RWPE2 (cell line): ENCODE results near the gene DRGX.

ENCODE experiments used
- ATAC-seq: fragments of 200-7000 bp; cut with Tn5 transposase; 3 replicates; pipeline ENCODE4 v1.9.1; 2021; ENCODE audit warnings: low read depth
- DNase-seq: peaks from one replicate; pipeline ENCODE4 v3.0.0-alpha.2; 2020; ENCODE audit warnings: low spot score
- H3K27ac ChIP-seq: fragments of 450-650 bp; 2 replicates; pipeline ENCODE4 v1.5.1; 2017; ENCODE audit warnings: mild to moderate bottlenecking; ENCODE audit not compliant: poor library complexity, severe bottlenecking
- H3K27me3 ChIP-seq: fragments of 250-450 bp; sonication (Bioruptor Pico); 2 replicates; pipeline ENCODE4 v1.5.1; 2021; ENCODE audit warnings: mild to moderate bottlenecking, moderate library complexity; ENCODE audit not compliant: insufficient read depth, poor library complexity, severe bottlenecking
- H3K36me3 ChIP-seq: fragments of 250-450 bp; sonication (Bioruptor Pico); 2 replicates; pipeline ENCODE4 v1.5.1; 2020; ENCODE audit warnings: low read depth, mild to moderate bottlenecking, moderate library complexity
- H3K4me1 ChIP-seq: fragments of 250-450 bp; sonication (Bioruptor Pico); 2 replicates; pipeline ENCODE4 v1.5.1; 2021; ENCODE audit warnings: mild to moderate bottlenecking, moderate library complexity; ENCODE audit not compliant: insufficient read depth, poor library complexity, severe bottlenecking
- H3K4me3 ChIP-seq: fragments of 250-450 bp; sonication (Bioruptor Pico); 2 replicates; pipeline ENCODE4 v1.5.1; 2021; ENCODE audit warnings: mild to moderate bottlenecking, moderate library complexity; ENCODE audit not compliant: severe bottlenecking
- H3K9me3 ChIP-seq: fragments of 250-450 bp; sonication (Bioruptor Pico); 2 replicates; pipeline ENCODE4 v1.5.1; 2021; ENCODE audit warnings: mild to moderate bottlenecking, moderate library complexity; ENCODE audit not compliant: severe bottlenecking
- TF ChIP-seq, protein P1 (sequence below): fragments of 450-650 bp; IDR thresholded peaks from one replicate; pipeline ENCODE4 v1.5.1; 2017; ENCODE audit warnings: mild to moderate bottlenecking, moderate library complexity; ENCODE audit not compliant: poor library complexity, severe bottlenecking

Gene DRGX

DNA sequence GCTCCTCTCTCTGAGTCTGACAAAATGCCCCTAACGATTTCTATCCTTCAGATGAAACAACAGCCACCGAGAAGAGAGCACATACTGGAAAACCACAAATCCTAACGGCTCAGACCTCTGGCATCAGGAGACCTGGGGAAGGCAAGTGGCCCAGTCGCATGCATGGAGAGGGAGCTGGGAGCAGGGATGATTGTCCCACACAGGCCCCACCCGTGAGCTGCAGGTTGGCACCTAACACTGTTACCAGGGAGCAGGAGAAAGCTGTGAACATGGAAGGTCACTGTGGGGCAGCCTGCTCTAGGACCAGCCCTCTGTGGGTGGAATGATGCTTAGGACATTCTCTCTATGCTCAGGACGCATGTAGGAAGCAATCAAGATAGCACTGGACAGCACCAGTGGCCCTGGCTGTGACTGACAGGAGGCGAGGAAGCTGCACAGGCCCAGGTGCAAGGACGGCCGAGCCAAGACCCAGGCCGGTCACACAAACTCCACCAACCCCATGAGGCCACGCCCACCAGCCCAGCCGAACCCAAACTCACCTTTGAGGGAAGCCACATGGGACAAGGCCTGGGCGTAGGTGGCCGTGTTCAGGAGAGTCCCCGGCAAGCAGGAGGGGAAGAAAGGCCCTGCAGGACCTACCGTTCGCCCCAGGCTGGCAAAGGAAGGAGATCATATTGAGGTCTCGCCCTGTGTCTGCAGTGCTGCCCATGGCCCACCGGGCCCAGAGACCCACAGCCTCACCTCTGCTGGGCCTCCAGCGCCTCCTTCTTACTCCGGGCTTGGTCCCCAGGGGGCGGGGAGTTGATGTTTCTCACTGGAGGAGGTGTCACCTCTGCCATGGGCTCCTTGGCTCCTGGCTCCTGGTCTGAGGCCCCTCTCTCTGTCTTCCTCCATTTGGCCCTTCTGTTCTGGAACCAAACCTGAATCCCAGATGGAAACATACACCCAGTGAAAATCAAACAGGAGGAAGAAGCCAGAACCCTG is 9.7 kb downstream of the DRGX start:
- Histone ChIP-seq H3K27ac (peak overlapping the region; percentile 83), H3K4me1 (peaks cover 8% of the 10 kb centered on the region), H3K27me3 (peaks cover 6% of the 10 kb centered on the region), H3K4me3 (no peak overlapping the region), H3K36me3 (no peaks in the 10 kb centered on the region), H3K9me3 (no peaks in the 10 kb centered on the region)
- TF ChIP-seq, protein P1, sequence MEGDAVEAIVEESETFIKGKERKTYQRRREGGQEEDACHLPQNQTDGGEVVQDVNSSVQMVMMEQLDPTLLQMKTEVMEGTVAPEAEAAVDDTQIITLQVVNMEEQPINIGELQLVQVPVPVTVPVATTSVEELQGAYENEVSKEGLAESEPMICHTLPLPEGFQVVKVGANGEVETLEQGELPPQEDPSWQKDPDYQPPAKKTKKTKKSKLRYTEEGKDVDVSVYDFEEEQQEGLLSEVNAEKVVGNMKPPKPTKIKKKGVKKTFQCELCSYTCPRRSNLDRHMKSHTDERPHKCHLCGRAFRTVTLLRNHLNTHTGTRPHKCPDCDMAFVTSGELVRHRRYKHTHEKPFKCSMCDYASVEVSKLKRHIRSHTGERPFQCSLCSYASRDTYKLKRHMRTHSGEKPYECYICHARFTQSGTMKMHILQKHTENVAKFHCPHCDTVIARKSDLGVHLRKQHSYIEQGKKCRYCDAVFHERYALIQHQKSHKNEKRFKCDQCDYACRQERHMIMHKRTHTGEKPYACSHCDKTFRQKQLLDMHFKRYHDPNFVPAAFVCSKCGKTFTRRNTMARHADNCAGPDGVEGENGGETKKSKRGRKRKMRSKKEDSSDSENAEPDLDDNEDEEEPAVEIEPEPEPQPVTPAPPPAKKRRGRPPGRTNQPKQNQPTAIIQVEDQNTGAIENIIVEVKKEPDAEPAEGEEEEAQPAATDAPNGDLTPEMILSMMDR = no peak
- DNase-seq (peak; percentile 53), ATAC-seq (peak; percentile 6)

DNA sequence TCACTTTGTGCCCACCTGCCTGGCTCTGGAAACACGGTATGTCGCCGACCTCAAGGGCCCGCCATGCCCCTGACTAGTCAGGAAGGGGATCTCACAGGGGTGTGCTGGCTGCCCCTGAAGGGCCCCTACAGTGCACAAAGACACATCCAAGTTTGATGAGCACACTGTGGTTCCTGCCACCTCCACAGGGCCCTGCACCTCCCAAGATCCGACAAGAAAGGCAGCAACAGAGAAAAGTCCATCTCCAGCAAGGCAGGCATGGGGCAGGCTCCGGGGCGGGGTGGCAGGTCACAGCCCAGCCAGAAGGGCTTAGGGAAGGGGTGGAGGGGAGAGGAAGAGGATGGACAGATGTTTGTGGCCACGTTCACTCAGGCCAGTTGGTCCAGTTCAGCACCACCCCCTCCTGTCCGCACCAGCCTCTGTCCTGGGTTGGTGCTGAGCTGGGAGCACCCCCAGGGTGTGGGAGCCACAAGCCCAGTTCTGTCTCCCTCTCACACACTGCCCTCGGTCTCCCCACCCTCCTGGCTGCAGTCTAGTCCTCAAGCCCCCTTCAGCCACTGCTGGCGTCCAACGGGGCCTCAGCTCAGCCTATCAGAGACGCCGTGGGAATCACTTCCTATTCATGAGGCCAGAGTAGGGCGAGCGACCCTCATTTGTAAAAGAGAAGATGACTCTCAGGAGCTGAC is 11.5 kb downstream of the DRGX start:
- ATAC-seq (no peak), DNase-seq (peak; percentile 35)
- peaks cover 8% of the 10 kb centered on the region for H3K4me1 ChIP-seq
- H3K36me3 ChIP-seq = no peaks in the 10 kb centered on the region
- no peak overlapping the region for H3K27ac ChIP-seq
- H3K9me3 ChIP-seq = no peaks in the 10 kb centered on the region
- no peaks in the 10 kb centered on the region for H3K27me3 ChIP-seq
- TF ChIP-seq, protein P1 = no peak
- no peak overlapping the region for H3K4me3 ChIP-seq

DNA sequence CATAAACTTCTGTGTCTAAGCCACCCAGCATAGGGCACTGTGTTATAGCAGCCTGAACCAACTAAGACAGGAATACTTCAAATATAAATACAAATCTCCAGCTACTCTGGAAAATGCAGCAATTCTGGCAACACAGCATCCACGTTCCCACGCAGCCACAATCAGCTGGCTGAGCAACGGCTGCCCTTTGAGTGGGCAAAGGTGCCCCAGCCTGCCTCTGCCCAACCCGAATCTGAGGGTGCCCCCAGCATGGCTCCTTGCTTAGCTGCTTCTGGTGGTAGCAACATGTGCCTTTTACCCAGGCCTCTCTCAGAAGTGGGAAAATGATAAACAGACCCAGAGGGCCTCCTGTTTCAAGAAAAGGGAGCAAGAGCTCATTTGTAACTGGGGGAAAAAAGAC is 12.0 kb downstream of the DRGX start:
- H3K27me3 ChIP-seq = no peaks in the 10 kb centered on the region
- H3K4me3 ChIP-seq = no peak overlapping the region
- TF ChIP-seq, protein P1 = no peak
- ATAC-seq (no peak), DNase-seq (no peak)
- no peaks in the 10 kb centered on the region for H3K36me3 ChIP-seq
- H3K4me1 ChIP-seq = peaks cover 8% of the 10 kb centered on the region
- H3K27ac ChIP-seq = no peak overlapping the region
- H3K9me3 ChIP-seq = no peaks in the 10 kb centered on the region

DNA sequence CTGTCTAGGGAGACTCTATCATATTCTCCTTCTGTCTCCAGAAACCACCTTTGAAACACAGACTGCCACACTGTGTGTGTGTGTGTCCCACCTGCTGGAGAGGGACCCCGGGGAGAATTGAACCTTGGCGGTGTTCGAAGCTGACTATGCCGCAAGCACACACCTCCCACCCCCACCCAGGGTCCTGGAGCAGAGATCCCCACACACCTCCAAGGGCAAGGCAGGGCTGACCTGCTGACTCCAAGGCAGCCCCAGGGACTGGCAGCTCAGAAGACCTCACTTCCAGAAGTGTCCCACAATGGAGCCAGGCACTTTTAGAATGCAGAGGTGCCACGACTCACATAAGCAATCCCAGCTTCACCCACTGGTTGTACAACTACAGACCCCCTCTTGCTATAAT is 13.1 kb downstream of the DRGX start:
- ATAC-seq = no peak
- H3K27me3 ChIP-seq = no peaks in the 10 kb centered on the region
- TF ChIP-seq, protein P1 = no peak

More for the DNA sequence above, 13.1 kb downstream of the DRGX start:
- Histone ChIP-seq H3K36me3 (no peaks in the 10 kb centered on the region), H3K27ac (no peak overlapping the region), H3K4me1 (peaks cover 8% of the 10 kb centered on the region), H3K4me3 (no peak overlapping the region), H3K9me3 (no peaks in the 10 kb centered on the region)
- peak; percentile 36 for DNase-seq
